Muscle layer of duodenum (tissue), 2 donors: ENCODE data around the gene ASB18.

Experiments
- H3K27ac ChIP-seq: one replicate; pipeline ENCODE4 v1.7.0; 2013; ENCODE audit warnings: mild to moderate bottlenecking, low read length
- H3K27me3 ChIP-seq: one replicate; pipeline ENCODE4 v1.7.0; 2013; ENCODE audit warnings: low read depth, mild to moderate bottlenecking, control low read depth, low read length
- H3K36me3 ChIP-seq, 2 donors: one replicate each; pipeline ENCODE4 v1.7.0; 2013; ENCODE audit warnings: low read length in 2 of 2, control low read depth in 1 of 2, mild to moderate bottlenecking in 1 of 2; ENCODE audit not compliant: insufficient read depth in 2 of 2, control insufficient read depth in 1 of 2
- H3K4me1 ChIP-seq, 2 donors: one replicate each; pipeline ENCODE4 v1.7.0; 2013; ENCODE audit warnings: low read length in 2 of 2, mild to moderate bottlenecking in 2 of 2, control low read depth in 1 of 2, moderate library complexity in 1 of 2; ENCODE audit not compliant: insufficient read depth in 2 of 2, control insufficient read depth in 1 of 2
- H3K4me3 ChIP-seq, 2 donors: one replicate each; pipeline ENCODE4 v1.7.0; 2013; ENCODE audit warnings: low read length in 2 of 2, low read depth in 1 of 2, mild to moderate bottlenecking in 1 of 2
- H3K9me3 ChIP-seq, 2 donors: one replicate each; pipeline ENCODE4 v1.7.0; 2013; ENCODE audit warnings: low read length in 2 of 2, control low read depth in 1 of 2, mild to moderate bottlenecking in 1 of 2; ENCODE audit not compliant: control insufficient read depth in 1 of 2
- donor health status: healthy.

ASB18 gene

DNA sequence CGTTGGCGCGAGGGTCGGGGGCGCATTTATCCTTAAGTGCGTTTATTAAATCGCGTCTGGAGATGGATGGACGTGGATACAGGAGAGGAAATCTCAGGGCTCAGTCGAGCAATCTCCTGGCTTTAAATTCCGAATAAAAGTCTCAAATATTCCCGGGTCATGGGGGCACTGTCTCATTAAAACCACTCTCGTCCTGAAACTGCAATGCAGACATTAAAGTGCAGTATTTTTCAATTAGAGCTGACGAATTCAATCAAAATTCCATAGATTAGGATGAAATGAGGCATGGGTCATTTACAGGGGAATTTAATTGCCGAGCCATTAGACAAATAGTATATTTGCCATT, 85.3 kb downstream of the ASB18 start:
- Histone ChIP-seq H3K4me3 (peak overlapping the region in 1 of 2 donors; percentile 58), H3K36me3 (no peaks in the 10 kb centered on the region), H3K27me3 (peaks cover 66% of the 10 kb centered on the region), H3K4me1 (peaks cover 0 to 24% of the 10 kb centered on the region in 2 donors), H3K27ac (no peak overlapping the region), H3K9me3 (no peaks in the 10 kb centered on the region)

DNA sequence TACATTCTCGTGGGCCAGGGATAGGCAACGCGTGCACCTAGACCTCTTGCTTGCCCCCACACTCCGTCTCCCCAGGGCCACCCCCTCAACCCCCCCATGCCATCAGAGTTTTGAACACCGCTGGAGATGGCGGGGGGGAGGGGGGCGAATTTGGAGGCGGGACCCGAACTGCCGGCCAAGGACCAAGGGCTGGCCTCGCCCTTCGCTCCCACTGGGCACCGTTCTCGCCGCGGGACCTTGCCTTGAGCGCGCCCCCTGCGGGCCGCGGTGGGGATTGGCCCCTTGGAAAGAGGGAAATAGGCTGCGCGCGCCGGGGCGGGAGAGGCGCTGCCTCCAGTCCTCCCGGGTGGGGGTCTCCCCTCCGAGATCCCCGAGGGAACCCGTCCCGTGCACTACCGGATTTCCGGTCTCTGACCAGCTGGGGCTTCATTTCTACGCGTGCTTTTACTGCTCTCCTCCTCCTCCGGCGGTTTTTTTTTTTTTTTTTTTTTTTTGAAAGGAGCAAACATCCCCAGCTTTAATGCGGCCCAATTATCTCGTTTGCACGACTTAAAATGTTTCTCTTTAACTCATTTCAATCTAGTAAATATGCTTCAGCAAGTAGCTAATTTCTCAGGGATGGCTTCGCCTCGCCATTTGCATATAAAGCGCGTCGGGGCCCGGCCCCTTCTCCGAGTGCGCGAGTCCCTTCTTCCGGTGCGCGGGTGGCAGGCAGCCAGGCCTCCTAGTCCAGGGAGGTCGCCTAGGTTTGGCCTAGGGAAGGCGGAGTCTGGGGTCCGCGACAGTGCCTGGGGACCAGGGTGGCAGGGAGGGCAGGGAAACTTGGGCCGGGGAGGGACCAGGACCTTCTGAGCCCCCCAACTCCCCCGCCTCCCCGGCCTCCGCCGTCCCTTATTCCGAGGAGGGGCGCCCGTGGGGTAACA, 86.0 kb downstream of the ASB18 start:
- Histone ChIP-seq H3K4me3 (peak overlapping the region; percentile 33 to 58), H3K36me3 (no peaks in the 10 kb centered on the region), H3K4me1 (peaks cover 0 to 24% of the 10 kb centered on the region in 2 donors), H3K27me3 (peaks cover 72% of the 10 kb centered on the region), H3K27ac (no peak overlapping the region), H3K9me3 (no peaks in the 10 kb centered on the region)

DNA sequence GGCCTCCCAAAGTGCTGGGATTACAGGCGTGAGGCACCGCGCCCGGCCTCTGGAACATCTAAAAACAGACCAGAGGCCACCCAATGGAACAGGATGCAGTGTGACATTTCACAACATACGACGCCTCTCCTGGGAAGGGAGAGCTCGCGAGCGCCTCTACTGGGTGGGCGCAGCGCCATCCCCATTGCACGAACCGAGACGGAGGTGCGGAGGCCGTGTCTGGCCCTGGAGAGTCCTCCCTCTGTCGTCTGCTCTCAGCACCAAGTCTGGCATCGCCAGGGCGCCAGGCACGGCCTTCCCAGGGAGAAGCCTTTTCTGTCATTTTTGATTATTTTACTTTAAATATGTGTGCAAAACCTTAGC, 86.6 kb downstream of the ASB18 start:
- Histone ChIP-seq H3K9me3 (no peaks in the 10 kb centered on the region), H3K4me1 (peaks cover 0 to 28% of the 10 kb centered on the region in 2 donors), H3K27ac (no peak overlapping the region), H3K27me3 (peaks cover 79% of the 10 kb centered on the region), H3K36me3 (no peaks in the 10 kb centered on the region), H3K4me3 (peak overlapping the region in 1 of 2 donors; percentile 58)

DNA sequence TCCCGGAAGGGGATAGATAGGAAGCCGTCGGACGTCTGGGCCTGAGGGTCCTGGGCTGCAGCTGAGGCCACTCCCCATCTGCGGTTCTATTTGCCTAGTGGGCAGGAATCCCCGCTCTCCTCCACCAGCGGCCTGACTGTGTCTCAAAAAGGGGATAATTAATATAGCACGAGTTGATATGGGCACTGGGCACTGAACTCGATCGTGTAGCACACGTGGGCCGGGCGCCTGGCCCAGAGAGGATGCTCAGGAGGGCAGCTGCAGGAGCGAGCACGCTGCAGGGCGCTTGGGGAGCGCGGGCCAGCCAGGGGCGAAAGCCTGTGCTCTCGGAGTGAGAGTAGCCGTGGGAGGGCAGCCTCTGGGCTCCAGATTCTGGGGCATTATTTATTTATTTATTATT, 87.3 kb downstream of the ASB18 start:
- Histone ChIP-seq H3K9me3 (no peaks in the 10 kb centered on the region), H3K36me3 (no peaks in the 10 kb centered on the region), H3K4me3 (no peak overlapping the region), H3K27me3 (peaks cover 85% of the 10 kb centered on the region), H3K27ac (no peak overlapping the region), H3K4me1 (peaks cover 0 to 33% of the 10 kb centered on the region in 2 donors)

DNA sequence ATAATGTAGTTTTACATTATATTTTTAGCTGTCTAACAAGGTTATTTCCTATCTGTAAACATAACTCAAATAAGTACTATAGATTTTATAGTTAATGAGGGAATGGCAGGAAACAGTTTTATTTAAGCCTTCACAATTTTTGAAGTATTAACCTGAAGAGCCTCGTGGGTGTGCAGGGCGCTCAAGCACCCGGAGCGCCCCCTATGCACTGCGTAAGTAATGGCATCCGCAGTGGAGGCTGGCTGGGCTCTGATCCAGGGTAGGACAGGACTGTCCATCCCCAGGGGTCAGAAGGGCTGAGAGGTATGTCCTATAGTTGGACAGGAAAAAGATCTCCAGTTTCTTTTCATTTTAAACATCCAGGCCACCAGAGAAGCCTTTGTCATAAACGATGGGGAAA, 87.8 kb downstream of the ASB18 start:
- H3K4me1 ChIP-seq: peaks cover 0 to 37% of the 10 kb centered on the region in 2 donors
- H3K4me3 ChIP-seq: no peak overlapping the region
- H3K36me3 ChIP-seq: no peaks in the 10 kb centered on the region
- no peaks in the 10 kb centered on the region for H3K9me3 ChIP-seq
- peaks cover 89% of the 10 kb centered on the region for H3K27me3 ChIP-seq
- H3K27ac ChIP-seq: no peak overlapping the region

DNA sequence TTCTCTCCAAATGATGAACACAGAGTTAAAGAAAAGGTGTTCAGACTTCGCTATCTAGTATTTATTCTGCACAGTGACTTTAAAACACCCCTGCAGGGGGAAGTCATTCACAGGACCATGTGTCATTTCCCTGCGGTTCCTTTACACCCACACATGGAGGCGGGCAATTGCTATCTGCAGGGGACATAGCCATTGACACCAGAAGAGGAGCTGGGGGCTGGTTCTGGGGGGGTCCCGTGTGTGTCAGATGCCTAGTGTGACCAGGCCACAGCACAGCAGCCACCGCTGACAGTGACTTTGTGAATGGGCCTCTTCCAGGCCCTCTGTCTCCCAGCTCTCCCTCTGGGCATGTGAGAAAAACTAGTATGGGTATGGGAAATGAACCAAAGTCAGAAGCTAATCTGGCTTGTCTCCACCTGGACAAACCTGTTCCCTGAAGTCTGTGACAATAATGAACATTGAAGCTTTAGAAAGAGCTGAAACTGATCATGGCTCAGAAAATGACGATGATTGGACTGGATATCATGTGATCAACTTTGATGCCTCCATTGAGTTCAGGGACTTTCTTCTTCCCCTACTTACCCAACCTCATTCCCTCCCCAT, 88.6 kb downstream of the ASB18 start:
- H3K27me3 ChIP-seq: peaks cover 93% of the 10 kb centered on the region
- peaks cover 0 to 38% of the 10 kb centered on the region in 2 donors for H3K4me1 ChIP-seq
- no peak overlapping the region for H3K27ac ChIP-seq
- H3K9me3 ChIP-seq: no peaks in the 10 kb centered on the region
- no peaks in the 10 kb centered on the region for H3K36me3 ChIP-seq
- no peak overlapping the region for H3K4me3 ChIP-seq

DNA sequence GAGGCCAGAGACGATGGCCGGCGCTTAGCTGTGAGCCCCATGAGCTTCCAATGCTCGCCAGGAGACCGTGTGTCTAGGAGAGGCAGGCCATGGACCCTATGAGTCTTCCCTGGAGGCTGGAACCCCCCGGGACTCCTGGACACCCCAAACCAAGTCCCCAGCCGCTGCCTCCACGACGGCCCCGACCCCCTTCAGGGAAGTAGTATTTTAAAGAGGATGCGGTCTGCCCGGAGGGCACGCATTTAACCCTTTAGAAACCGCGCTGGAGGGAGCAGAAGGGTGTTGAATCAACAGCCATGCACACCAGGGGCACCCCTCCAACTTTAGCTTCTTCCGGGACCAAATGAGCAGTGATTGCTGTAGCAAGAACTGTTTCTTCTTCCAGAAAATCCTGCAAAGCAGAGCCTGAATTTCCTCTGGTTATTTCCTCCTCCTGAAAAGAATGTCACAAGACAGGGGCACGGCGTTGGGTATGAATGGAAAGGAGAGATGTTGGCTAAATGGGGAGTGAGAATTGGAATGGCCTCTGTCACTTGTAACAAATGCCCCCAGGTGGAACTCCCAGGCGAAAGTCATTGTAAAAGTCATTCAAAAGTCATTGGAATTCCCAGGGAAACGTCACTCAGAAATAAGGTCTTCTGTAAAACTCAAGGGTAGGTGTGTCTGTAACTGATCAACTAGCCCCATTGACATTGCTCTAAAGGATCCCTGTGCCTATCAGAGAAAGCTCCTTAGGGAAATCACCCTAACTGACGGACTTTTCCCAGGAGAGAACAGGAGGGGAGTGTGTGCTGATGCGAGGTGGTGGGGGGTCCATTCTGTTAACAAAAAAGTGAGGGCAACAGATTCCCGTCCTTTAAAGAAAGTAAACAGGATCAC, 90.2 kb downstream of the ASB18 start:
- peaks cover 94% of the 10 kb centered on the region for H3K27me3 ChIP-seq
- H3K27ac ChIP-seq: no peak overlapping the region
- H3K36me3 ChIP-seq: no peaks in the 10 kb centered on the region
- H3K4me3 ChIP-seq: no peak overlapping the region
- H3K9me3 ChIP-seq: no peaks in the 10 kb centered on the region
- H3K4me1 ChIP-seq: peaks cover 0 to 39% of the 10 kb centered on the region in 2 donors

DNA sequence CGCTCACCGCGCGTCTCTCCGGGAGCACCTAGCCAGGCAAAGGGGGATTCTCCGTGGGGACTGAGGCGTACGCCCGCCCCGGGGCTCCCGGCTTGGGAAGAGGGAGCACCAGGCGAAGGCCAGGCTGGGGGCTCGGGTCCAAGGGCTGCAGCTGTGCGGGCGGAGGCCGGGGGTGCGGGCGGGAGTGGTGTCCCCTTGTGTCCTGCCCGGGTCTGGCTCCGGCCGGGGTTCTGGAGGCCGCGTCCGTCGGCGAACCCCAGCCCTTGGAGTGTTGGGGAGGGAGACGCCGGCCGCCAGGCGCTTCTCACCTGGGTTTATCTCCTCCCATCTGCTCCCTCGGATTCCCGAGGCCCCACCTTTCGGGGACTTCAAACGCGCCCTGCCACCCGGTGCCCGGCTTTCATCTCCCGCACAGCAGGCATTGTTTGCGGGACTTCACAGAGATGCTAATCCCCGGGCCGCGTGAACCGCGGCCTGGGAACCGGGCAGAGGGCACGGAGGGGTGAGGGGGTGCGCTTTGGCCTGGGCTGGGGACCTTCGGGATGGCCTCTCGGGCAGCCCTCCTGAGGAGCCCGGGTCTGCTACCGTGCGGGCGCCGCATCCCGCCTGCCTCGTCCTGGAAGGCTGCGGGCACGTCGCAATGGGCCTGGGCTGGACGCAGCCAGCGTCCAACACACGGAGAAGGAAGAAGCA, 91.0 kb downstream of the ASB18 start:
- Histone ChIP-seq H3K27me3 (peaks cover 94% of the 10 kb centered on the region), H3K9me3 (no peaks in the 10 kb centered on the region), H3K4me3 (no peak overlapping the region), H3K4me1 (peaks cover 0 to 39% of the 10 kb centered on the region in 2 donors), H3K27ac (no peak overlapping the region), H3K36me3 (no peaks in the 10 kb centered on the region)

DNA sequence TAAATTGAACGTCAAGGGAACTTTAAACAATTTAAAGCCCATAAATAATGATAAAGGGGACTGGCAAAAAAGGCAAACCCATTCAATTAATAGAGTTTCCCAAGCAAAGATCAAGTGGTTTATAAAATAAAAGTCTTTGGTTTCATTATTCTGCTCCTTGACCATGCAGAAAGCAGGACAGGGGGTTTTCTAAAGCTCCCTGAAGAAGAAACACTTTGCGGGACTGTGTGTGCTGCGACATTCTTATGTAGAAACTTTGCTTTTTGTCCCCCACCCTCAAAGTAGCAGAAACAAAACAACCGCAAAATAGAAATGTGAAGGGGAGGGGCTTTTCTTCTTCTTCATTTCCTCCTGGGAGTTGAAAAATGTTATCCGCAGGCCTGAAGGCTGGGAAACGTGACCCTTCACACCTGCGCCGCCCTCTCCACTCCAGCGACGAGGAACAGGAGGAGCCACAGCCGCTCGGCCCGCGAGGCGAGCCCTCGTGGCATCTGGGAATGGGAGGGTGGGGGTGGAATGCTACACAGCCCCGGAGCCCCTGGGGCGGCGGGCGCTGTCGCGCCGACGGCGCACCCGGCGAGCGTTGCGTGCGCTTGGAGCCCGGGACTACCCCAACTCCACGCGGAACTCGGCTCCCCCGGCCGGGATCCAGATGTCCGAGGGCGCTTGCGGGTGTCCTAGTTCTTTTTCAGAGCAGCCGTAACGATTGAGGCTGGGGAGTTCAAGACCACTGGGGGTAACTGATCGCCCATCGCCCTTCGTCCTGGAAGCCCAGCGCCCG, 91.8 kb downstream of the ASB18 start:
- Histone ChIP-seq H3K4me3 (no peak overlapping the region), H3K27ac (no peak overlapping the region), H3K36me3 (no peaks in the 10 kb centered on the region), H3K9me3 (no peaks in the 10 kb centered on the region), H3K27me3 (peaks cover 88% of the 10 kb centered on the region), H3K4me1 (peaks cover 0 to 38% of the 10 kb centered on the region in 2 donors)

DNA sequence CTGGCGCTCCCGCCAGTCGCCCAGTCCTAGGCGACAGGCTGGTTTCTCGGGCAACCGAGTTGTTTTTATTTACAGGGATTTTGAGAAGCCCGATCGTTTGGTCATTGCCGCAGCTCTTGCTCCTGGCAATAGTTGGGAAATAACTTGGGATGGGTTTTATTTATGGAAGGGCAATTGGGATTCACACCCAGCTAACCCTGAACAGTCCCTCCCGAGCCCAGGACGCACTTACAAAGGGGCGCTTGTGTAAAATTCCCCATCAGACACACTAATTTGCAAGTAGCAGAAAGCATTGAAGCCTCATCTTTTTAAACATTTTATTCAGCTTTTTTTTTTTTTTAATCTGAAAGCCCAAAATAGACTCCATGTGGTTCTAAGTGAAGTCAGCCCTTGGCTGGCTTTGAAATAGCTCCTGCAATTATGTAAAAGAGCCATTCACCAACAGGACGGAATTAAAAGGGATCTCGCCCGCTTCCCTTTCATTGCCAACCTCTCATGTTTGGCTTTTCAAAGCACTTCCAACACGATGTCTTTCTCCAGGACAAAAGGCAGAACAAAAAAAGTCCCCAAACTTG, 92.4 kb downstream of the ASB18 start:
- Histone ChIP-seq H3K36me3 (no peaks in the 10 kb centered on the region), H3K27ac (no peak overlapping the region), H3K27me3 (peaks cover 88% of the 10 kb centered on the region), H3K4me3 (no peak overlapping the region), H3K4me1 (peaks cover 0 to 44% of the 10 kb centered on the region in 2 donors), H3K9me3 (no peaks in the 10 kb centered on the region)
